Gastroesophageal sphincter (tissue), 4 donors: Measurements from ENCODE around the gene FIGNL2. TPM values are rescaled to one million over a fixed set of nuclear protein-coding genes. Genes with fewer than 3 reads are reported as not detected.
A peak's percentile ranks its signal among the peaks of the same experiment; 100 is the strongest.

Experiments used
- ATAC-seq: fragments of 150-250 bp; one replicate; pipeline ENCODE4 v1.9.1; 2016; ENCODE audit warnings: mild to moderate bottlenecking, moderate library complexity
- H3K27ac ChIP-seq, 4 donors: fragments of 200-600 bp; sonication (generic) in 3 of 4; 1 replicate in 3 of 4; 2 replicates in 1 of 4; pipeline ENCODE4 v1.5.1; 2016 to 2019
- H3K27me3 ChIP-seq: fragments of 200-600 bp; sonication (generic); one replicate; pipeline ENCODE4 v1.5.1; 2019
- H3K36me3 ChIP-seq, 2 donors: fragments of 200-600 bp; sonication (generic); one replicate each; pipeline ENCODE4 v1.5.1; 2019; ENCODE audit warnings: control low read depth in 1 of 2
- H3K4me1 ChIP-seq, 3 donors: fragments of 200-600 bp; sonication (generic); 1 replicate in 2 of 3; 2 replicates in 1 of 3; pipeline ENCODE4 v1.5.1; 2016 to 2019; ENCODE audit warnings: control low read depth in 2 of 3
- H3K4me3 ChIP-seq, 2 donors: fragments of 200-600 bp; sonication (generic); one replicate each; pipeline ENCODE4 v1.5.1; 2019; ENCODE audit warnings: mild to moderate bottlenecking in 1 of 2, moderate library complexity in 1 of 2
- H3K9me3 ChIP-seq, 3 donors: fragments of 200-600 bp; sonication (generic); one replicate each; pipeline ENCODE4 v1.5.1; 2017 to 2019; ENCODE audit warnings: control low read depth in 2 of 3
- CTCF ChIP-seq, 4 experiments: fragments of 200-600 bp in 2 of 4; fragments of 450-650 bp in 2 of 4; sonication (generic) in 1 of 4; IDR thresholded peaks; one replicate each; pipeline ENCODE4 v1.5.1; 2017 to 2019; ENCODE audit warnings: antibody characterized with exemption in 4 of 4, mild to moderate bottlenecking in 2 of 4, moderate library complexity in 2 of 4
- EP300 ChIP-seq: sonication (generic); formaldehyde crosslinking; IDR thresholded peaks from one replicate; pipeline ENCODE4 v1.6.1; 2017; ENCODE audit warnings: antibody characterized with exemption, mild to moderate bottlenecking
- POLR2A ChIP-seq, 2 donors: fragments of 450-650 bp; IDR thresholded peaks; one replicate each; pipeline ENCODE4 v1.6.1; 2017; ENCODE audit warnings: antibody characterized with exemption in 2 of 2, mild to moderate bottlenecking in 2 of 2, moderate library complexity in 1 of 2
- POLR2AphosphoS5 ChIP-seq: sonication (generic); formaldehyde crosslinking; IDR thresholded peaks from one replicate; pipeline ENCODE4 v1.6.1; 2017; ENCODE audit warnings: antibody characterized with exemption
- WGBS, 2 donors: methylation state at CpG; one replicate each; pipeline ENCODE4 v1.1.5; 2018; ENCODE audit warnings: low coverage in 1 of 2; 5-methylcytosine and 5-hydroxymethylcytosine counted together
- total RNA-seq, 4 donors: library from RNA; depleted of rRNA; stranded (reverse); fragments of >200 nt; gene quantifications; one replicate each; pipeline ENCODE4 v1.1.0, GENCODE V29; 2016

The FIGNL2 gene
- total RNA-seq, 4 donors from 2014 or later = 0.13 to 0.35 (median 0.16) TPM; not detected in 1

GRCh38 chr12:51847643-51848325 lies 734 bp downstream of the FIGNL2 start:
- peaks cover 0 to 55% (median 16%) of the 10 kb centered on the region in 3 donors for H3K4me1 ChIP-seq
- peak overlapping the region in 3 of 4 donors; percentile 51 to 78 (median 75) for H3K27ac ChIP-seq
- H3K9me3 ChIP-seq = no peaks in the 10 kb centered on the region
- peak; percentile 15 for ATAC-seq
- no peak for TF ChIP-seq CTCF (IDR thresholded peaks at IDR 0.05)
- H3K36me3 ChIP-seq = no peaks in the 10 kb centered on the region
- H3K4me3 ChIP-seq = peak overlapping the region; percentile 34 to 57
- H3K27me3 ChIP-seq = peaks cover 69% of the 10 kb centered on the region
- no CpG with 5 or more reads among the region's 40 CpGs for WGBS, 2 donors

GRCh38 chr12:51846911-51847642 lies 1.4 kb downstream of the FIGNL2 start:
- TF ChIP-seq POLR2AphosphoS5 (no peak), CTCF (IDR thresholded peaks at IDR 0.05) (peak in 1 of 4 experiments; percentile 25)
- Histone ChIP-seq H3K27ac (peak overlapping the region in 3 of 4 donors; percentile 21 to 75 (median 51)), H3K9me3 (no peaks in the 10 kb centered on the region), H3K27me3 (peaks cover 74% of the 10 kb centered on the region), H3K36me3 (no peaks in the 10 kb centered on the region), H3K4me1 (peaks cover 0 to 55% (median 16%) of the 10 kb centered on the region in 3 donors), H3K4me3 (peak overlapping the region; percentile 34 to 57)
- WGBS, 2 donors = 0% methylated on average over 16 of the region's 59 CpGs; no CpG with 5 or more reads in 1 of the 2 donors
- peak; percentile 35 for ATAC-seq

GRCh38 chr12:51846271-51846691 lies 2.2 kb downstream of the FIGNL2 start:
- peak overlapping the region in 1 of 4 donors; percentile 75 for H3K27ac ChIP-seq
- H3K36me3 ChIP-seq = no peaks in the 10 kb centered on the region
- peaks cover 0 to 48% (median 16%) of the 10 kb centered on the region in 3 donors for H3K4me1 ChIP-seq
- no peak for ATAC-seq
- peak overlapping the region in 1 of 2 donors; percentile 57 for H3K4me3 ChIP-seq
- no peaks in the 10 kb centered on the region for H3K9me3 ChIP-seq
- peaks cover 82% of the 10 kb centered on the region for H3K27me3 ChIP-seq
- TF ChIP-seq EP300 (no peak), CTCF (IDR thresholded peaks at IDR 0.05) (no peak), POLR2A (IDR thresholded peaks at IDR 0.05) (no peak), POLR2AphosphoS5 (no peak)
- 86% methylated on average over 11 to 12 of the region's 15 CpGs for WGBS, 2 donors

GRCh38 chr12:51845482-51845881 lies 3.0 kb downstream of the FIGNL2 start:
- Histone ChIP-seq H3K9me3 (no peaks in the 10 kb centered on the region), H3K27ac (no peak overlapping the region), H3K4me1 (peaks cover 0 to 40% (median 16%) of the 10 kb centered on the region in 3 donors), H3K36me3 (no peaks in the 10 kb centered on the region), H3K4me3 (no peak overlapping the region), H3K27me3 (peaks cover 89% of the 10 kb centered on the region)
- TF ChIP-seq CTCF (IDR thresholded peaks at IDR 0.05) = no peak
- no peak for TF ChIP-seq POLR2A (IDR thresholded peaks at IDR 0.05)
- TF ChIP-seq EP300 = no peak
- no peak for TF ChIP-seq POLR2AphosphoS5
- 56% methylated on average over 4 of the region's 7 CpGs; no CpG with 5 or more reads in 1 of the 2 donors for WGBS, 2 donors
- no peak for ATAC-seq
